Psoas muscle (tissue), 8 donors: ENCODE results near the gene MUCL3. TPM values are rescaled to one million over a fixed set of nuclear protein-coding genes. Genes with fewer than 3 reads are reported as not detected.
A peak's percentile ranks its signal among the peaks of the same experiment; 100 is the strongest.

Experiments
- ATAC-seq, 4 donors: fragments of 200-7000 bp; cut with Tn5 transposase; one replicate each; pipeline ENCODE4 v1.9.1; 2020; ENCODE audit warnings: moderate library complexity in 3 of 4, mild to moderate bottlenecking in 2 of 4
- DNase-seq, 2 donors: peaks; one replicate each; pipeline ENCODE4 v3.0.0-alpha.2; 2020
- H3K27ac ChIP-seq: fragments of 200-600 bp; one replicate; pipeline ENCODE4 v1.8.0; 2022
- H3K27me3 ChIP-seq, 3 donors: fragments of 200-600 bp in 1 of 3; one replicate each; pipeline versions ENCODE4 v1.6.1 to v1.8.0; 2013 to 2022; ENCODE audit warnings: low read length in 2 of 3, mild to moderate bottlenecking in 2 of 3, moderate library complexity in 1 of 3; ENCODE audit not compliant: insufficient read depth in 3 of 3
- H3K36me3 ChIP-seq, 2 donors: fragments of 200-600 bp in 1 of 2; one replicate each; pipeline versions ENCODE4 v1.6.1 to v1.8.0; 2013 to 2022; ENCODE audit warnings: low read depth in 1 of 2, mild to moderate bottlenecking in 1 of 2, moderate library complexity in 1 of 2; ENCODE audit not compliant: insufficient read depth in 1 of 2
- H3K4me1 ChIP-seq: fragments of 200-600 bp; one replicate; pipeline ENCODE4 v1.8.0; 2022
- H3K4me3 ChIP-seq: fragments of 200-600 bp; one replicate; pipeline ENCODE4 v1.8.0; 2022; ENCODE audit warnings: mild to moderate bottlenecking
- H3K9me3 ChIP-seq: fragments of 200-600 bp; one replicate; pipeline ENCODE4 v1.8.0; 2022
- WGBS, 3 donors: extraction: QIAGEN DNeasy Blood & Tissue Kit; methylation state at CpG; one replicate each; pipeline versions ENCODE4 v1.1.6 to v1.1.7; 2013; 5-methylcytosine and 5-hydroxymethylcytosine counted together
- intact Hi-C, 2 donors: fragments of 100-400 bp; cut with DNase I; formaldehyde crosslinking; loops; one replicate each; pipeline versions ENCODE4 v1.11.0 to v1.14.2; 2022
- polyA plus RNA-seq, 3 donors: library from polyadenylated mRNA; stranded (reverse); fragments of 200-250 nt; gene quantifications; one replicate each; pipeline ENCODE4 v1.2.3, GENCODE V29; 2013
- total RNA-seq, 4 donors: library from RNA; stranded (reverse); fragmentation: NEBNext Ultra II Directional in 2 of 4; extraction: Animal tissue kit (Norgen Biotek cat#: 25700) in 2 of 4; gene quantifications; one replicate each; pipeline versions ENCODE4 v1.2.1 to v1.2.4, GENCODE V29; 2021 to 2023
- TF ChIP-seq, protein P1 (sequence below): fragments of 200-600 bp; IDR thresholded peaks from one replicate; pipeline ENCODE4 v1.8.0; 2022; ENCODE audit warnings: antibody characterized with exemption
- donor health status: healthy with polysubstance abuse.
- donor health status: DM: no; HTN: no; CAD: no; lungs with moderate emphysema.
- donor health status: Bipolar disorder and iron deficiency.
- donor health status: healthy.
- donor health status: DM: yes; HTN: yes; CAD: no.
- donor health status: DM: no; HTN: no; CAD: no.
- donor health status: DM: no; HTN: no; CAD: no.
- donor health status: DM: yes; HTN: yes; CAD: no.

Gene MUCL3
- total and polyA plus RNA-seq, 7 donors: not detected

DNA sequence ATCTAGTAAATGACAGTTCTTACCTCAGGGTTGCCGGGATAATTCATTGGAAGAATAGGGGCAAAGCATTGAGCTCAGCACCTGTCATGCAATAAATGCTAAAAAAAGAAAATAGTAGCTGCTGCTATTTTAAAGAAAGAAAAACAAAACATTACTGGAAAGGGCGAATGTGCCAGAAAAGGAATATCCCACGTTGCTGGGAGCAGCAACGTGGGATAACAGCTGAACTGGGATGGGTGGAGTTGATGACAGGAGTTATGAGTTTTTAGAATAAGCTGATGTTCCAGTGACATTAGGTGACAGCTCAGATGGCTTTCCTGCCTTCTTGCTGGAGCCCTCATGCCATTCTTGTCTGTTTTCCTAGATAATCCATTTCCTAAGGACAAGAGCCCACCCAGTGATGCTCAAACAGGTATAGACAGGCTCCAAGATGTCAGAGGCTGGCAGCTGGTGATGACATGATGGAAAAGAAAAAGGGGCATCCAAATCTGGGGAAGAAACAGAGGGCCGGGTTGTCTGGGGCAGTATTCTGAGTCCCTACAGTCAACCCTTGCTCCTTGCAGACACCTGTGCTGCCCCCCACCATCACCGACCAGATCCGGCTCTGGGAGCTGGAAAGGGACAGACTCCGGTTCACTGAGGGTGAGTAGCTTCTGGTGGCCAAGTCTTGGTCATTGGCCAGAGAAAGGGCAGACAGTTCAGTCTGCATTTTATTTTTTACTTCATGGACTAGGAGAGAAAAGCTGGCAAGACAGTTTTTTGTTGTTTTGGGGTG lies 27.8 kb upstream of the MUCL3 start:
- H3K36me3 ChIP-seq: peaks cover 4 to 55% of the 10 kb centered on the region in 2 donors
- no peaks in the 10 kb centered on the region for H3K9me3 ChIP-seq
- intact Hi-C loops: loop anchor here in 1 of 2 donors (1.0 to 10.0 kb wide), 2 partner anchors 85 to 132 kb away; no protein-coding TSS in a partner anchor
- H3K4me1 ChIP-seq: peaks cover 30% of the 10 kb centered on the region
- WGBS, 3 donors: 49 to 63% (median 51%) methylated on average over 8 of the region's 8 CpGs
- DNase-seq (no peak), ATAC-seq (no peak)
- no peaks in the 10 kb centered on the region for H3K27me3 ChIP-seq
- TF ChIP-seq, protein P1, sequence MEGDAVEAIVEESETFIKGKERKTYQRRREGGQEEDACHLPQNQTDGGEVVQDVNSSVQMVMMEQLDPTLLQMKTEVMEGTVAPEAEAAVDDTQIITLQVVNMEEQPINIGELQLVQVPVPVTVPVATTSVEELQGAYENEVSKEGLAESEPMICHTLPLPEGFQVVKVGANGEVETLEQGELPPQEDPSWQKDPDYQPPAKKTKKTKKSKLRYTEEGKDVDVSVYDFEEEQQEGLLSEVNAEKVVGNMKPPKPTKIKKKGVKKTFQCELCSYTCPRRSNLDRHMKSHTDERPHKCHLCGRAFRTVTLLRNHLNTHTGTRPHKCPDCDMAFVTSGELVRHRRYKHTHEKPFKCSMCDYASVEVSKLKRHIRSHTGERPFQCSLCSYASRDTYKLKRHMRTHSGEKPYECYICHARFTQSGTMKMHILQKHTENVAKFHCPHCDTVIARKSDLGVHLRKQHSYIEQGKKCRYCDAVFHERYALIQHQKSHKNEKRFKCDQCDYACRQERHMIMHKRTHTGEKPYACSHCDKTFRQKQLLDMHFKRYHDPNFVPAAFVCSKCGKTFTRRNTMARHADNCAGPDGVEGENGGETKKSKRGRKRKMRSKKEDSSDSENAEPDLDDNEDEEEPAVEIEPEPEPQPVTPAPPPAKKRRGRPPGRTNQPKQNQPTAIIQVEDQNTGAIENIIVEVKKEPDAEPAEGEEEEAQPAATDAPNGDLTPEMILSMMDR: no peak
- peak overlapping the region; percentile 92 for H3K27ac ChIP-seq
- peak overlapping the region; percentile 75 for H3K4me3 ChIP-seq

DNA sequence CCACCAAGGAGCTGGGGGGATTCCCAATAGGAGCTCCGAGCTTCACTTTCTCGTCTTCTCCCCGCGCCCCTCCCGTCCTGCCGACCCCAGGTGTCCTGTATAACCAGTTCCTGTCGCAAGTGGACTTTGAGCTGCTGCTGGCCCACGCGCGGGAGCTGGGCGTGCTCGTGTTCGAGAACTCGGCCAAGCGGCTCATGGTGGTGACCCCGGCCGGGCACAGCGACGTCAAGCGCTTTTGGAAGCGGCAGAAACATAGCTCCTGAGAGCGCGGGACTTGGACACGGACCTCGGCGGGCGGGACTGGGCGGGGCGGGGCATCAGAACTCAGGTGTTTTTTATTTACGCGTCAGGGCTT lies 27.1 kb upstream of the MUCL3 start:
- 1 to 2% (median 2%) methylated on average over 31 of the region's 31 CpGs for WGBS, 3 donors
- no peak for DNase-seq
- peaks cover 4 to 62% of the 10 kb centered on the region in 2 donors for H3K36me3 ChIP-seq
- ATAC-seq: peak in 3 of 4 donors; percentile 58 to 68 (median 63)
- peaks cover 28% of the 10 kb centered on the region for H3K4me1 ChIP-seq
- H3K9me3 ChIP-seq: no peaks in the 10 kb centered on the region
- intact Hi-C loops: loop anchor here (1.0 to 10.0 kb wide), 5 partner anchors 85 to 173 kb away; no protein-coding TSS in a partner anchor
- TF ChIP-seq, protein P1: no peak
- peak overlapping the region; percentile 92 for H3K27ac ChIP-seq
- no peaks in the 10 kb centered on the region for H3K27me3 ChIP-seq
- peak overlapping the region; percentile 75 for H3K4me3 ChIP-seq

DNA sequence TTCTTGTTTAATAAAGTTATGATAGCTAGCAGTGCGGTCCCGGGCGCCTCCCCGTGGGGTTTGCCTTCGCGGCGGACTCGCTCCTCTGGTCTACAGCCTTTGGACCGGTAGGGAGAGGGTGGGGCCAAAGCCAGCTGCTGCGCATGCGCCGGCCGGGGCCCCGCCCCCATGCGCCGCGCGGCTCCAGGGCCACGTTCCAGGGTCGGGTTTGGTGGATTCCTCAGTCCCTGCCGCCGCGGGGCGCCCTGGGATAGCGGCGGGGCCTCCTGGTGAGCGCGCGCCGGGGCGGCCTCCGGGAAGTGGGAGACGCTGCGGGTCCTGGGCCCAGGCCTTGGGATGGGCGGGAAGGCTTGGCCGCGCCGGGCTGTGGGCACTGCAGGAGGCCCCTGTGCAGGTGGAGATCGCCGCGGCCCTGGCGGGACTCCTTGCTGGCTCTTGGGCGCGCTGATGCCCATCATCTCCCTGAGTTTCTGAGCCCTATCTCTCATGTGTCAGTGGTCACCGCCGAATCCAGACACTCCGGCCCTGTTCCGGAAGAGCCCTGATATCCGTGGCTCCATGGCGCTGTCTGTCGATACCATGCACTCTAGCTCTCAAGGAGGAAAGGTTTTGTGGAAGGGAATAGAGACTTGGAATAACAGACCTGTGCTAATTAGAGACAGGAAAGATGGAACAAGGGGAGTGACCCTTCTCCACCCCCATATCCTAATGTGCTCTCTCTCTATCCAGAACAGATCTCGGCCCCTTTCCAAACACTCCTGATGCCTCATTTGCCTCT lies 26.5 kb upstream of the MUCL3 start, which contains the start of gene VARS2:
TSS of gene VARS2 (plus strand) at position 163 of the 778 bp plus-strand sequence. CDS start at position 762, 599 bp downstream.
- intact Hi-C loops: loop anchor here (2.0 to 10.0 kb wide), 4 partner anchors 131 to 173 kb away; no protein-coding TSS in a partner anchor
- Histone ChIP-seq H3K4me3 (peak within 1 kb of the TSS; percentile 75), H3K36me3 (peaks cover 4 to 67% of the 10 kb centered on the region in 2 donors), H3K27ac (peak within 1 kb of the TSS; percentile 92), H3K9me3 (no peaks in the 10 kb centered on the region), H3K4me1 (peaks cover 23% of the 10 kb centered on the region), H3K27me3 (no peaks in the 10 kb centered on the region)
- ATAC-seq: peak; percentile 93 to 97 (median 96)
- TF ChIP-seq, protein P1: peak; percentile 42
- 0 to 1% (median 1%) methylated on average over 45 to 52 of the region's 52 CpGs for WGBS, 3 donors
- DNase-seq: peak; percentile 91 to 95

DNA sequence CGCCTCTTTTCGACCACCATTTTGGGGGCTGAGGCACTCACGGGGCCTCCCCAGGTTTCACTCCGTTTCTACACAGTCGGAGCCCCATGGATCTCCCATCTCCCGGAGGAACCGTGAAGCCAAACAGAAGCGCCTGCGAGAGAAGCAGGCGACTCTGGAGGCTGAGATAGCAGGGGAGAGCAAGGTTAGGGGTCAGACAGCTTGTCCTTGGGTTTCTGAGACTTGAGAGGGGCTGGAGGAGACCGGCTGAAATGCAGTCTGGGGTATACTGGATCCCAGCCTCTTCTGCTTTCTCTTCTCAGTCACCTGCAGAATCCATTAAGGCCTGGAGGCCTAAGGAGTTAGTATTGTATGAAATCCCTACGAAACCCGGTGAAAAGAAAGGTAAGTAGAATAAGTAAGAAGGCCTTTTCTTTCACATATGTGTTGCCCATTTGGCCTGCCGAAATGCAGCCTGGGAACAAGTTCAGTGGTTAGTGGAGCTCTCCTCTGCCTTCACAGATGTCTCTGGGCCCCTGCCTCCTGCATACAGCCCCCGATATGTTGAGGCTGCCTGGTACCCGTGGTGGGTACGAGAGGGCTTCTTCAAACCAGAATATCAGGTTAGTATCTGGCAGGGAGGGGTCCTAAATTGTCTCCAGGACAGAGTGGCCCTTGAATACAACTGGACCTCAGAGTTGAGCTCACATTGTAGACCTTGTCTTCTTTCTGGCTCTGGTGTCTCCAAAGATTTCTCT lies 25.8 kb upstream of the MUCL3 start:
- ATAC-seq (peak; percentile 1 to 15 (median 4)), DNase-seq (no peak)
- no peaks in the 10 kb centered on the region for H3K9me3 ChIP-seq
- TF ChIP-seq, protein P1: no peak
- peaks cover 22% of the 10 kb centered on the region for H3K4me1 ChIP-seq
- no peaks in the 10 kb centered on the region for H3K27me3 ChIP-seq
- H3K36me3 ChIP-seq: peaks cover 4 to 67% of the 10 kb centered on the region in 2 donors
- 20 to 39% (median 27%) methylated on average over 17 of the region's 17 CpGs for WGBS, 3 donors
- intact Hi-C loops: loop anchor here (2.0 to 10.0 kb wide), 5 partner anchors 127 to 172 kb away; no protein-coding TSS in a partner anchor
- peak overlapping the region; percentile 92 for H3K27ac ChIP-seq
- peak overlapping the region; percentile 75 for H3K4me3 ChIP-seq
